NT2/D1 (cell line): Measurements from ENCODE around the gene CDO1.
"Not testable (repeated sequence)": the region's sequence is repeated elsewhere in the genome, so short reads cannot be mapped to it uniquely, and the experiment has no call there.

Experiments used
- SUZ12 ChIP-seq: IDR thresholded peaks from 2 replicates; pipeline ENCODE4 v1.6.1; 2011; ENCODE audit not compliant: insufficient read length, insufficient read depth; ENCODE audit errors: extremely low read depth
- YY1 ChIP-seq: IDR thresholded peaks from 2 replicates; pipeline ENCODE4 v1.6.1; 2011; ENCODE audit not compliant: insufficient read length, insufficient read depth

DNA sequence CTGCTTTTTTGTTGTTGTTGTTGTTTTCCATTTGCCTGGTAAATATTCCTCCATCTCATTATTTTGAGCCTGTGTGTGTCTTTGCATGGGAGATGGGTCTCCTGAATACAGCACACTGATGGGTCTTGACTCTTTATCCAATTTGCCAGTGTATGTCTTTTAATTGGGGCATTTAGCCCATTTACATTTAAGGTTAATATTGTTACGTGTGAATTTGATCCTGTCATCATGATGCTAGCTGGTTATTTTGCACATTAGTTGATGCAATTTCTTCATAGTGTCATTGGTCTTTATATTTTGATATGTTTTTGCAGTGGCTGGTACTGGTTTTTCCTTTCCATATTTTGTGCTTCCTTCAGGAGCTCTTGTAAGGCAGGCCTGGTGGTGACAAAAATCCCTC lies 8.5 kb upstream of the CDO1 start:
- TF ChIP-seq YY1, SUZ12: not testable (repeated sequence)
